ENCODE measurements around the gene AP1M1.

The AP1M1 gene

DNA sequence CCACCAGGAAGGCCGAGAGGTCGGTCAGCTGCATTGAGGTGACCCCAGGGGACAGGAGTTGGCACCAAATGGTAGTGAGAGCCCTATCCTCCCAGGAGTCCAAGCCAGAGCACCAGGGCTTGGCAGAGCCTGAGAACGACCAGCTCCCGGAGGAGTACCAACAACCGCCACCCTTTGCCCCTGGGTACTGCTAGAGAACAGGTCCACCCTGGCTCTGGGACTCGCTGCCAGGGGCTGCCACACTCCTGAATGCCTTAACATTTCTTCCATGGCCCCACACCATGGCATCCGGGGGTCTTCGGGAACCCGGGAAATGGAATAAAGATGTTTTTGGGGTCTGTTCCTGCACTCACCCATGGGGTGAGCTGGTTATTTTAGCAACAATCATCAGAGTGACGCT, 40.1 kb upstream of the AP1M1 start:
- H3K4me3 ChIP-seq (ENCODE audit: low read depth, low read length), result no peak overlapping the region
- TF ChIP-seq, protein P1, sequence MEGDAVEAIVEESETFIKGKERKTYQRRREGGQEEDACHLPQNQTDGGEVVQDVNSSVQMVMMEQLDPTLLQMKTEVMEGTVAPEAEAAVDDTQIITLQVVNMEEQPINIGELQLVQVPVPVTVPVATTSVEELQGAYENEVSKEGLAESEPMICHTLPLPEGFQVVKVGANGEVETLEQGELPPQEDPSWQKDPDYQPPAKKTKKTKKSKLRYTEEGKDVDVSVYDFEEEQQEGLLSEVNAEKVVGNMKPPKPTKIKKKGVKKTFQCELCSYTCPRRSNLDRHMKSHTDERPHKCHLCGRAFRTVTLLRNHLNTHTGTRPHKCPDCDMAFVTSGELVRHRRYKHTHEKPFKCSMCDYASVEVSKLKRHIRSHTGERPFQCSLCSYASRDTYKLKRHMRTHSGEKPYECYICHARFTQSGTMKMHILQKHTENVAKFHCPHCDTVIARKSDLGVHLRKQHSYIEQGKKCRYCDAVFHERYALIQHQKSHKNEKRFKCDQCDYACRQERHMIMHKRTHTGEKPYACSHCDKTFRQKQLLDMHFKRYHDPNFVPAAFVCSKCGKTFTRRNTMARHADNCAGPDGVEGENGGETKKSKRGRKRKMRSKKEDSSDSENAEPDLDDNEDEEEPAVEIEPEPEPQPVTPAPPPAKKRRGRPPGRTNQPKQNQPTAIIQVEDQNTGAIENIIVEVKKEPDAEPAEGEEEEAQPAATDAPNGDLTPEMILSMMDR (IDR thresholded peaks at IDR 0.05; ENCODE audit: borderline replicate concordance, insufficient read depth, low read depth, low read length), result no peak

- TF ChIP-seq, protein P1 (IDR thresholded peaks at IDR 0.05; ENCODE audit: borderline replicate concordance, insufficient read depth, low read depth, low read length), result no peak
- no peak overlapping the region for H3K4me3 ChIP-seq (ENCODE audit: low read depth, low read length)
These were observed 38.1 kb upstream of the AP1M1 start for GRCh38 chr19:16159655-16160054.

GRCh38 chr19:16160445-16160942, 37.2 kb upstream of the AP1M1 start:
- TF ChIP-seq, protein P1 (IDR thresholded peaks at IDR 0.05; ENCODE audit: borderline replicate concordance, insufficient read depth, low read depth, low read length), result no peak
- H3K4me3 ChIP-seq (ENCODE audit: low read depth, low read length), result no peak overlapping the region

DNA sequence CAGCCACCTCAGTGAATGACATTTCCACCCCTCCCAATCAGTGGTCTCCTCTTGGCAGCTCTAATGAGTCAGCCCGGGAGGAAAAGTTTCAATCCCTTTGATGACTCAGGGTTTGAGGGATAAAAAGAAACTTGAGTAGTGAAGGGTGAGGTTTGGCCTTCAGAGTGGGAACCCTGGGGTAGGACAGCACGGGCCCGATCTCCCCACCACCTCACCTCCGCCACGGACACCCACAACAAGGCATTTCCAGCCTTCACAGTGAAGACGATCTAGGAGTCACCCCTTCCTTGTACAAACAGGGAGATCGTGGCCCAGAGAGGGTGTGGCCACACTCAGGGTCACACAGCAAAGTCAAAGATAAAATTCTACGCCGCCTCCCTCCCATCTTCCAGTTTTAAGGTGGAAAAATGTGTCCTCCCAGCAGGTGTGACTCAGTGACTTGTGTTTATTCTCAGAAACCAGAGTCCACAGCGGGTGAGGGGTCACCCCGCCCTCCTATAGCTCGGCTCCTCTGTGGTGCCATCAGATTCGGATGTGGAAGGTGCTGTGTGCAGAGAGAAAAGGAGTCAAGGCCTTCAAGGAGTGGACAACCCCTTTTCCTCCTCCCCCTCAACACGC, 36.7 kb upstream of the AP1M1 start:
- TF ChIP-seq, protein P1 (IDR thresholded peaks at IDR 0.05; ENCODE audit: borderline replicate concordance, insufficient read depth, low read depth, low read length), result no peak
- H3K4me3 ChIP-seq (ENCODE audit: low read depth, low read length), result no peak overlapping the region

GRCh38 chr19:16161840-16162239, 35.9 kb upstream of the AP1M1 start:
- H3K4me3 ChIP-seq (ENCODE audit: low read depth, low read length), result no peak overlapping the region
- TF ChIP-seq, protein P1 (IDR thresholded peaks at IDR 0.05; ENCODE audit: borderline replicate concordance, insufficient read depth, low read depth, low read length), result no peak

DNA sequence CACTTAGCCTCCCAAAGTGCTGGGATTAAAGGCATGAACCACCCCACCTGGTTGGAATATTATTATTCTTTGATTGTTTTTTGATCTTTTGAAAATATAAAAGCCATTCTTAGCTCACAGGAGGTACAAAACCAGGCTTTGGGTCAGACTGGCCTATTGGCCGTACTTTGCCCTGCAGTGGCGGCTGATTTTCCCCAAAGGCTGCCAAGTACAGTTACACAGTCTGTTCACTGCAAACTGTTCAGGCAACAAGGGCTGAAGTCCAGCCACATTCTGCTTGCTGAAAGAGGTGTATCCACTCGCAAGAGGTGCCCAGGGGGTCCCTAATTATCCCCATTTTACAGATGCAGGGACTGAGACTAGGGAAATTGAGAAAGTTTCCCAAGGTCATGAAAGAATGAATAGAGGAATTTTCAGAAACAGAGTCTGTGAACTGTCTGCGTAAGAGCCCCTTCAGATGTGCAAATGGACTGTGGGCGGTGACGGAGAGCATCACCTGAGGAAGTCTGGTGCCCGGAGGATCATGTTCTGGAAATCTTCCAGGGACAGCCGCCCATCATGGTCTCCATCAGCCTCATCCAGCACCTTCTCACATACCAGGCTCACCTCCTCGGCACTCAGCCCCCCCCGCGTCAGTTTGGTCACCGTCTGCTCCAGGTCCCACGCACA, 33.4 kb upstream of the AP1M1 start:
- TF ChIP-seq, protein P1 (IDR thresholded peaks at IDR 0.05; ENCODE audit: borderline replicate concordance, insufficient read depth, low read depth, low read length), result no peak
- no peak overlapping the region for H3K4me3 ChIP-seq (ENCODE audit: low read depth, low read length)

DNA sequence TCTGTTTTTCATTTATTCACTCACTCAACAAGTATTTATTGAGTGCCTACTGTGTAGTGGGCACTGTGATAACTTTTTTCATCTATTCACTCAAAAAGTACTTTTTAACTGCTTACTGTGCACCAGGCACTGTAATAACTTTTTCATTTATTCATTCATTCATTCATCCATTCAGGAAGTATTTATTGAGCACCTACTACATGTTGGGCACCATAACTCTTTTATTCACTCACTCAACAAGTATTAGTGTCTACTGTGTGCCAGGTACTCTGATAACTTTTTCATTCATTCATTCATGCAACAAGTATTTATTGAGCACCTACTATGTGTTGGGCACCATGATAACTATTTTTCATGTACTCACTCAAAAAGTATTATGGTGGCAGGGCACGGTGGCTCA, 31.3 kb upstream of the AP1M1 start:
- H3K4me3 ChIP-seq (ENCODE audit: low read depth, low read length), result no peak overlapping the region
- TF ChIP-seq, protein P1 (IDR thresholded peaks at IDR 0.05; ENCODE audit: borderline replicate concordance, insufficient read depth, low read depth, low read length), result no peak

Measured in GM12875 (cell line).